ENCODE results near the gene ARAF.
"Not testable (repeated sequence)": the region's sequence is repeated elsewhere in the genome, so short reads cannot be mapped to it uniquely, and the experiment has no call there.

Gene ARAF

DNA sequence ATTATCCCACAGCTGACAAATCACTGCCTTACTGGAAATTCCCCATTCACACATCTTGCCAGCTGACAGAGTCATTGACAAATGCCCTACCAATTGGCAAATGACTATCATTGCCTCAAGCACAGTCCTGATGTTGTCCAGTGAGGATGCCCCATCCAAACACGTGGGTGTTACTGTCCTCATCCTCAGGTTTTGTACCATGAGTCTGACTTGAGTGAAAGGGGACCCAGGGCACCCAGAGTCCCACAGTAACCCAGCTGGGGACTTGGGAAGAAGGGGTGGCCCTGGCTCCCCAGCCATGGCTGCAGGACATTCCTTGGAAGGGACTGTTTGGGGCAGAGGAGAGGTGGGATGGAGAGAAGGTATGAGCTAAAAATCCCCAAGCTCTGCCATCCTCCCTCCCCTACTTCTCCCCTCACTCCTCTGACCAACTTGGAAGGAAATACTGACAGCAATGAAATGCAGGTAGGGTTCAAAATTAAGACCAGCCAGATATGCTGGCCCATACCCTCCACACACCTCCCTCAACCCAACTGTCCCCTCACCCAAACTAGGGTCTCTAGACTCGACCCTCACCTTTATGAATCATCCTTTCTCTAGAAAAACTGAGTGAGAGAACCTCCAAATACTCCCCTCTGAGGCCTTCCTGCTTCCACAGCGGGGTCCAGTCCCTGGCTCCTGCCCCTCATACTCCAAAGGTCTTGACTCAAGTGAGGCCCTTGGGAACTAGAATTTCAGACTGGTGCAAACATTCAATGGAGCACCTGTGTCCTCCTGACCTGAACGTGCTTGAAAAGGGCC lies 26.3 kb downstream of the ARAF start:
- no peak for DNase-seq

DNA sequence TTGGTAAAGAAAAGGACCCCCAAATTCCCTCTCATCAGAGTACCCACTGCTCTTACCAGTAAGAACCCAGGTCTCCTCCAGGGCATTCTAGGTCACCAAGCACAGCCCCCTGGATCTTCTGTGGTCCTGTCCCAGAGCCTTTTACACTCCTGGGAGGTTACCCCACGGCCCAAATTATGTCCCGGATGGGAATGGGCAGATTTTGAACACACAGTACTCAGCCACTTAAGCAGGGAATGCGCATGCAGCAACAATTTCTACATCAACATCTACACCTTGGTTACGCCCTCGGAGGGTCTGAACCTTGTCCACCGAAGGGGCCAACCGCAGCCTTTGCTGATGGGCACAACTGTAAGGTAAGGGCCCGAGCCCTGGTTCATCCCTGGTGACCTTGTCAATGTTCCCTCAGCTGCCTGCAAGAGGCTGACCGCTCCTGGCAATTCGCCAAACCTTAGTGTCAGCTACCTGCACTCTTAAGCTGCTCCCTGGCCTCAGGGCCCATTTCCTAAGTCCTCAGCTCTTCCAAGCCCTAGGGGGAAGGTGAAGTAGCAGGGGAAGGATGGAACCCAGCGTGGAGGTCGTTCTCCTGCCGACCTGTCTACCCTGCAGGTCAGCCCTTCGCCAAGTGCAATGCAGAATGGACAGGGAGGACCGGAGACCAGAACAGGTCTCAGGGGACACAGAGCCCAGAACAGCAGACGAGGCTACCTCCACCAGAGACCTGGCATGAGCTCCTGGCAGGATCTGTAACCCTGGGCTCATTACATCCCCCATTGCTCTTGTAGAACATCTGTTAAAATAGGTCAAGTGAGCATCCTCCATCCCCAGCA lies 27.1 kb downstream of the ARAF start:
- DNase-seq = no peak

DNA sequence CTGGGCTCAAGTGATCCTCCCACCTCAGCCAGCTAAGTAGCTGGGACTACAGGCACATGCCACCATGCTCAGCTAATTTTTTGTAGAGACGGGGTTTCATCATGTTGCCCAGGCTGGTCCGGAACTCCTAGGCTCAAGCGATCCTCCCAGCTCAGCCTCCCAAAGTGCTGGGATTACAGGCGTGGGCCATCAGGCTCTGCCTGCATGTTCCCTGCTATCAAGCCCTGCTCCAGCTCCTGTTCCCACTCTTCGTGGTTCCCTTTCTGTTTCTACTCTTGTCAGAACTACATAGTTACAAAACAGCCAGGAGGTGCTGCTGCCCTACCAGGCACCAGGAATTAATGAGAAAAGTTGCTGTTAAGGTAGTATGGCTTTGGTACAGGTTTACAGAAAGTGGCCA lies 30.0 kb downstream of the ARAF start:
- DNase-seq = no peak

DNA sequence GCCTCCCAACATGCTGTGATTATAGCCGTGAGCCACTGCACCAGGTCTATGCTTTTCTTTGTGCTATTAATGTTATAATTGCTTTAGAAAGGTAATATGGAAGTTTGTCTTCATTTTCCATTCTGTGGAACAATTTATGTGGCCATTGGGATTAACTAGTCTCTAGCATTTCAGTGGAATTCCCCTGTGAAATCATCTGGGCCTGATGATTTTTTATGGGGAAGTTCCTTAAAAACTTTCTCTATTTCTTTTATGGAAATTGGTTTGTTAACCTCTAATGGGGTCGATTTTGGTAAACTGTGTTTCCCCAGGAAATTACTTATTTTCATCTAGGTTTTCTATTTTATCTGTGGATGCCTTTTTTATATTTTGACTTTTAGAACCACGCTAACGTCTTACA lies 32.5 kb downstream of the ARAF start:
- no peak for DNase-seq

GRCh38 chrX:47595716-47596251 lies 34.8 kb downstream of the ARAF start:
- no peak for DNase-seq

DNA sequence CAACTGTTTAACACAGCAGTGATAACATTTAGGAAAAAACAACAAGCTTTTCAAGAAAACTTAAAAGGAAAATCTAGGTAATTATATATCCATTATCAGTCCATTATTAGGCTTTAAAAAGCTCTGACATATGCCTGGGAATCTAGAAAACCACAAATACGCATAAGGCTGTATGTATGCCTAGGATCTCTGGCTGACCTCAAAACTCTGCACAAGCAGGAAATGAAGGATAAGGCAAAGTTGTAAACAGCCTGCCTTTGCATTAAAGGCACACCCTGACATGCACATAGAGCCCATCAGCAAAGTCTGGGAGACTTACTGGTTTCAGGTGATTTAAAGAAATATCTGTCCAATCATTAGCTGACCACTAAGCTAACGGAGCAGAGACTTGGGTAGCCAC lies 35.3 kb downstream of the ARAF start:
- DNase-seq = no peak

DNA sequence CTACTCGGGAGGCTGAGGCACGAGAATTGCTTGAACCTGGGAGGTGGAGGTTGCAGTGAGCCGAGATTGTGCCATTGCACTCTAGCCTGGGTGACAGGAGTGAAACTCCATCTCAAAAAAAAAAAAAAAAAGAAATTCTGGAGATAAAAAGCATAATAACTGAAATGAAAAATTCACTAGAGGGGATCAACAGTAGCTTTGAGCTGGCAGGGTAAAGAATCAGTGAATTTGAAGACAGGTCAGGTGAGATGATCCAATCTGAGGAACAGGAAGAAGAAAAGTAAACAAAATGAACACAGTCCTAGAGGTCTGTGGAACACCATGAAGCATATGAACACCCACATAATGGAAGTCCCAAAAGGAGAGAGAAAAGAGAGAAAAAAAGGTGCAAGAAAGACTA lies 36.2 kb downstream of the ARAF start:
- no peak for DNase-seq

DNA sequence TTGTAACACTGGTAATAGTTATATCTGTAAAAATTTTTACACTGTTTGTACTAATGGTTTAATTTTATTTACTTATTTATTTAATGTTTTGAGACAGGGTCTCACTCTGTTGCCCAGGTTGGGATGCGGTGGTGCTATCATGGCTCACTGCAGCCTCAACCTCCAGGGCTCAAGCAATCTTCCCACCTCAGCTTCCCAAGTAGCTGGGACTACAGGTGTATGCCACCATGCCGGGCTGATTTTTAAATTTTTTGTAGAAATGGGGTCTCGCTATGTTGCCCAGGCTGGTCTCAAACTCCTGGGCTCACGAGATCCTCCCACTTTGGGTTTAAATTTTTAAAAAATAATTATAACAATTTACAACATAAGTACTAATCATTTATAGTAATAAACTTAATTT lies 42.1 kb downstream of the ARAF start:
- not testable (repeated sequence) for DNase-seq

- DNase-seq = no peak
Observed at GRCh38 chrX:47605024-47605423, 44.0 kb downstream of the ARAF start.

DNA sequence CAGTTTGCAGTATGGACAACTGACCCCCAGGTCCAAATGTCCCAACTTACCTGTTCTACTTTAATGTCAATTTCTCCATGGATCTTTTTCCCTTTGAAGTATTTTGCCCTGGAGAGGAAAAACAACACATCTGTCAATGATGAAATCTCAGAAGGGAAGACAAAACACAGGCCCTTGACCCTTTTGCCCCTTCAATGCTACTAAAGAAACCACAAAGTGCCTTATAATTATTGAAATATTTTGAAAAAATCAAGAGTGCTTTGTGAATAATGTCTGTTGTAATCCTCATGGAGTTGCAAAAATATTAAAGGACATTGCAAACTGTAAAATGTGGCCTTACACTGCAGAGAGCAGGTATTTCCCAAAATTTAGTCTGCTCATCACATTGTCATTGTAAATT lies 46.1 kb downstream of the ARAF start:
- DNase-seq = no peak

GRCh38 chrX:47608130-47608810 lies 47.3 kb downstream of the ARAF start:
- no peak for DNase-seq

DNA sequence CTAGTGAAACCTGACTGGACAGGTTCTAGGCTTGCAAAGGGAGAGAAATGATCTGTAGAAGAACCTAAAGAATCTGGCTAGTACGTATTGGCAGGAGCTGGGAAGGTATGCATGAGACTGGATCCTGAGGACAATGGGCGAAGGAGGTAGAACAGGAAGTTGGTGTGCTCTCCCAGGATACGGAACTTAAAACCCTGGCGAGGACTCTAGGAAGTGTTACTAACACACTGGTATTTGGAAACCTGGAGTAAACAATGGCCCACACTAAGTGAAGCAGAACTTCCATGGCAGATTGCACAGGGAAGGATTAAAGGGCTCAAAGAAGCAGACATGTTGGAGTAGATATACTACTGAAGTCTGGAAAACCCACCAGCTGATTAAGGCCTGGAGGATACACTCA lies 49.5 kb downstream of the ARAF start:
- no peak for DNase-seq

DNA sequence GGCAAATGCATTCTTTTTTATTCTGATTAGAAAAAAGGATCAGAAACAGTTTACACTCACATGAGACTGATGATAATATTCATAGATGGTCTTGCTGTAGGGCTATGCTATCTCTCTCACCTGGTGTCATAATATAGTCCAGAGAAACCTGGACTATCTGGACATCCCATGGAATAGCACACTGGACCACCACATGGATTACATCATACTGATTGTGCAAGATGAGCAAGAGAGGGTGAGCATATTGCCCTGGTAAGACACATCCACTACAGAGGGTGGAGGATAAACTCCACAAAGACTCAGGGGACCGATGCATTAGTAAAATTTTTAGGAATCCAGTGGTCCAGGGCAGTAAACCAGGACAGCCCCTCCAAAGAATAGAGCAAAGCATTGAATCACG lies 50.5 kb downstream of the ARAF start:
- DNase-seq = no peak

DNA sequence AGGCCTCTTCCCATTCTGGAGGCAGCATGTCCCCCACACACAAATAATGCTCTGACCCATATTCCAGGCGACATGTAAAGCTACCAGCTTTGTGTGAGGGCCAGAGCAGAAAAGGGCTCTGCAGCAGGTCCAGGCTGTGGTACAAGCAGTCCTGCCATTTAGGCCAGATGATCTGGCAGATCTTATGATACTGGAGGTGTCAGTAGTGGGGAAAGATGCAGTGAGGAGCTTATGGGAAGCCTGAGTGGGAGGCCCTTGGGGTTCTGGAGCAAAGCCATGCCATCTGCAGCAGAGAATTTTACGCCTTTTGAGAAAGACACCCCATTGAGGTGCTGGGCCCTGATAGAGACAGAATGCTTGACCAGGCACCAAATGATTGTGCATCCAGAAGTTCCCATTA lies 50.9 kb downstream of the ARAF start:
- no peak for DNase-seq

DNA sequence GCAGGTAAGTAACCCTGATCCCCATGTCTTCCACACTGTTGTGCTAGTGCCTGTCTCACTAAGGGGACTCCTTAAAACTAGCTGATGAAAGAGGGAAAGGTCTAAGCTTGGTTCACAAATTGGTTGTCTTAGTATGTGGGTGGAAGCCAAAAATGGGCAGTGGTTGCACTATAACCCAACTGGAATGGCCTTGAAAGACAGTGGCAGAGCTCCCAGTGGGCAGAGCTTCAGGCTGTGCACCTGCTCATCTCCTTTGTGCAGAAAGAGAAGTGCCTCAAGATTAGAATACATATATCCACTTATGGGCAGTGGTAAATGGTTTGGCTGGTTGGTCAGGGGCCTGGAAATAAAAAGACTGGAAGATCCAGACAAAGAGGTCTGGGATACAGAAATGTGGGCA lies 51.4 kb downstream of the ARAF start:
- no peak for DNase-seq

DNA sequence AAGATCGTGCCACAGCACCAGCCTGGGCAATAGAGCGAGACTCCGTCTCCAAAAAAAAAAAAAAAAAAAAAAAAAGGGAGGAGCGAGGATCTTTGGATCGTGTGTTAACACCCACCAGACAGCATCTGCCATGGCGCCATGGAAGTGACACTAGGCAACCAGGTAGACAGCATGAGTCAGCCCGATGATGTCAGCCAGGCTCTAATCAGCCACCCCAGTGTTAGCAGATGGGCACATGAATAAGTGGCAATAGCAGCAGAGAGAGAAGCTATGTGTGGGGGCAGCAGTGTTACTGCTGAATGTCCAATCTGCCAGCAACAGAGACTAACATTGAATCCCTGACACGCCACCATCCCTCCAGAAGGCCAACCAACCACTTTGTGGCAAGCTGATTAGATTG lies 52.1 kb downstream of the ARAF start:
- DNase-seq = no peak

DNA sequence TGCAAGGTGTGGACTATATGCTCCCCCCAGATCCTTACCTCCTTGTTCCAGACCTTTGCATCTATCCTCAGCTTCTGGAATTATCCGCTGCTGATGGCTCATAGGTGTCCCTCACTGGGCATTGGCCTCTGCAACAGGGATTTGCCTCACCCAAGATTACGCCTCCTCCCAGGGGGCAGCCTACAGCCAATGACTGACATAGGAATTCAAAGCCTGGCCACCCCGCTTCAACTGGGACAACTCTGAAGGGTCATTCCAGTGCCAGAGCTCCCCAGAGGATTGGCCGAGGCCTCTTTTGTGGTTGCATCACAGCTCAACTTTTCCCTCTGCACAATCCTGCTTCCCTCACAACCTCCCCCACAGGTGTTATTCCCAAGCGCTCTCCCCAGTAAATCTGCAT lies 53.6 kb downstream of the ARAF start:
- no peak for DNase-seq

DNA sequence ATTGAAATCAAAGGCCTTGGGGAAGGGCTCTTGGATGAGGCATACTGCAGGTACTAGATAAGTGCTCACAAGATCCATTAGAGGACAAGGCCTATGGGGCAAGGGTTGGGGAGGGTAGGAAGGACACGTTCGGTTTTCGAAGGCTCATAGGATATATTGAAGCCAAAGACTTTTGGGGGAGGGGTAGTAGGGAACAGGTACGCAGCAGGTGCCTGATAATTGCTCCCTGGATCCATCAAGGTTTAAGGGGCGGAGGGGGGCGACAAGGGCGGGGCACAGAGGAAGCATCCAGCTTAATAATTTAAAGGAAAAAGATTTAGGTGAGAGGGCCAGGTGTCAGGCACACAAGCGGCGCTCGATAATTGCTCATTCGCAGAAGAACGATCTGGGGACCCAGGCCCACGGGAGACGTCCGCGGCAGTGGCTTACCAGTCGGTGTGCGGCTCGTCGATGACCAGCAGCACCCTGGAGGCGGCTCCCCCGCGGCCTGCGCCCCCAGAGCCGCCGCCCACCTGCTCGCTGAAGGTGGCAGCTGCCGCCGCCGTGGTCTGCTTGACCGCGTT lies 58.0 kb downstream of the ARAF start:
- no peak for DNase-seq

- DNase-seq = peak; percentile 71
Observed at GRCh38 chrX:47619486-47620302, 58.7 kb downstream of the ARAF start, which contains the start of gene SYN1. Gene SYN1 (minus strand): TSS chrX:47619857. CDS start chrX:47619728, 129 bp downstream.

DNA sequence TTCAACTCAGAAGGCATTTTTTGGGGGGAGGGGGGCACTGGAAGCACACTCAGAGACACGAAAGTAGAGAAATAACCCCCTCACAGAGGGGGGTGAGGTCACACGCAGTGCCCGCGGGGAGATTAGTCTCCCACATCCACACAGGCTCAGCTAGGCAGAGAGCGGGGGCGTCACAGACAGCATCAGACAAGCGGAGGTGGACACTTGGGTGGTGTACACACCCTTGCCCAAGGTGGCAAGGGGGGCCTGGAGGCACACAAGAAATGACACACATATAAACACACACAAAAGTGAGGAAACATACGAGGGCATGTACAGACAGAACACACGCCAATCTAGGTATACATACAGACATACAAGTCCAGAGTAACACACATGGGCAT lies 59.3 kb downstream of the ARAF start:
- no peak for DNase-seq

All from NCI-H1105 treated with DMSO at 0.1 percent for 48 hours (cell line).